HepG2 (cell line): Measurements from ENCODE around the gene GTF2H4. TPM values are rescaled to one million over a fixed set of nuclear protein-coding genes. Genes with fewer than 3 reads are reported as not detected.
A peak's percentile ranks its signal among the peaks of the same experiment; 100 is the strongest.

ENCODE experiments used
- JARID2 ChIP-seq: sonication (generic); formaldehyde crosslinking; IDR thresholded peaks from 2 replicates; pipeline ENCODE4 v1.8.1; 2023; ENCODE audit warnings: missing genetic modification reagents, inconsistent platforms; ENCODE audit not compliant: insufficient replicate concordance
- MED8 ChIP-seq: sonication (generic); formaldehyde crosslinking; IDR thresholded peaks from 2 replicates; pipeline ENCODE4 v1.8.1; 2023; ENCODE audit warnings: mild to moderate bottlenecking, missing genetic modification reagents; ENCODE audit not compliant: insufficient replicate concordance
- MXI1 ChIP-seq: IDR thresholded peaks from 3 replicates; pipeline ENCODE4 v1.6.1; 2012; ENCODE audit warnings: low read depth, low read length, inconsistent platforms, borderline replicate concordance
- SKI ChIP-seq: fragments of 450-650 bp; IDR thresholded peaks from one replicate; pipeline ENCODE4 v1.6.1; 2018; ENCODE audit warnings: mild to moderate bottlenecking; ENCODE audit not compliant: partially characterized antibody
- ZBTB33 ChIP-seq: sonication (generic); formaldehyde crosslinking; IDR thresholded peaks from 2 replicates; pipeline ENCODE4 v1.4.0; 2020; ENCODE audit warnings: missing genetic modification reagents
- ZNF407 ChIP-seq: sonication (generic); formaldehyde crosslinking; IDR thresholded peaks from one replicate; pipeline ENCODE4 v1.5.1; 2020; ENCODE audit warnings: mild to moderate bottlenecking, missing genetic modification reagents; ENCODE audit errors: not compliant biosample characterization
- ZNF547 ChIP-seq: sonication (generic); formaldehyde crosslinking; IDR thresholded peaks from 2 replicates; pipeline ENCODE4 v1.5.1; 2020; ENCODE audit warnings: mild to moderate bottlenecking, missing genetic modification reagents
- ZNF572 ChIP-seq: sonication (generic); formaldehyde crosslinking; IDR thresholded peaks from 2 replicates; pipeline ENCODE4 v1.5.1; 2020; ENCODE audit warnings: mild to moderate bottlenecking, missing genetic modification reagents
- ZNF878 ChIP-seq: sonication (generic); formaldehyde crosslinking; IDR thresholded peaks from 2 replicates; pipeline ENCODE4 v1.8.1; 2023; ENCODE audit warnings: mild to moderate bottlenecking, missing genetic modification reagents, moderate library complexity
- ZUFSP ChIP-seq: sonication (generic); formaldehyde crosslinking; IDR thresholded peaks from 2 replicates; pipeline ENCODE4 v1.9.0; 2021; ENCODE audit warnings: missing genetic modification reagents, mild to moderate bottlenecking, borderline replicate concordance
- ZXDC ChIP-seq: sonication (generic); formaldehyde crosslinking; IDR thresholded peaks from 2 replicates; pipeline ENCODE4 v1.5.0; 2020; ENCODE audit warnings: mild to moderate bottlenecking, missing genetic modification reagents
- polyA plus RNA-seq, 8 experiments: library from polyadenylated mRNA; depleted of rRNA in 3 of 8; stranded (reverse) in 7 of 8; unstranded in 1 of 8; fragments of >200 nt; fragmentation: Illumina TruSeq in 4 of 8; extraction: Trizol in 4 of 8; gene quantifications; 2 replicates each; pipeline versions ENCODE4 v1.2.1 to v1.2.3, GENCODE V29; 2011 to 2016; ENCODE audit warnings: low read depth in 4 of 8, missing spikeins in 1 of 8, mixed read lengths in 1 of 8; ENCODE audit not compliant: insufficient read depth in 1 of 8
- total RNA-seq, 5 experiments: library from RNA; depleted of rRNA; stranded (reverse); fragments of >200 nt; fragmentation: Illumina TruSeq; extraction: Trizol; gene quantifications; 2 replicates each; pipeline ENCODE4 v1.2.3, GENCODE V29; 2016; ENCODE audit warnings: low read depth in 1 of 5

GTF2H4 gene
- total and polyA plus RNA-seq, 2 of the 13 experiments (the other 11 are each of a cell fraction or from before 2014, with no cell fraction given), result 15.9 to 49.3 TPM

GRCh38 chr6:30914076-30914853, 6.3 kb downstream of the GTF2H4 start, which contains the start of gene VARS2 (continued):
- no peak for TF ChIP-seq ZUFSP (CRISPR knock-in tag)
- peak; percentile 88 for TF ChIP-seq ZNF547 (CRISPR knock-in tag)
- TF ChIP-seq ZXDC (CRISPR knock-in tag), result peak; percentile 94; the same call in 1 of the 2 replicates
- peak; percentile 92 for TF ChIP-seq MED8 (CRISPR knock-in tag)
- TF ChIP-seq SKI, result peak; percentile 65
- no peak for TF ChIP-seq ZNF878
- no peak for TF ChIP-seq ZNF572 (CRISPR knock-in tag)
- TF ChIP-seq ZBTB33, result no peak
- TF ChIP-seq ZNF407 (CRISPR knock-in tag), result peak; percentile 80
- no peak for TF ChIP-seq JARID2 (CRISPR knock-in tag)
- TF ChIP-seq MXI1, result peak; percentile 94
